Loucy (cell line): ENCODE results near the gene FZD2.
"Not testable (repeated sequence)": the region's sequence is repeated elsewhere in the genome, so short reads cannot be mapped to it uniquely, and the experiment has no call there.

ENCODE experiments used
- H2AFZ ChIP-seq: fragments of 200-600 bp; sonication (generic); 2 replicates; pipeline ENCODE4 v1.6.0; 2016; ENCODE audit warnings: antibody characterized with exemption, mild to moderate bottlenecking, low read length, moderate library complexity
- H3F3A ChIP-seq: fragments of 200-600 bp; 2 replicates; pipeline ENCODE4 v1.6.0; 2016; ENCODE audit warnings: antibody characterized with exemption, low read depth, mild to moderate bottlenecking
- H3K27me3 ChIP-seq: fragments of 200-600 bp; sonication (generic); 2 replicates; pipeline ENCODE4 v1.6.1; 2014; ENCODE audit warnings: low read length, mild to moderate bottlenecking; ENCODE audit not compliant: insufficient read depth, poor library complexity, severe bottlenecking
- H3K36me3 ChIP-seq: fragments of 200-600 bp; sonication (generic); 2 replicates; pipeline ENCODE4 v1.6.1; 2016; ENCODE audit warnings: low read length; ENCODE audit not compliant: insufficient read depth
- H3K4me1 ChIP-seq: fragments of 200-600 bp; sonication (generic); 2 replicates; pipeline ENCODE4 v1.5.1; 2014; ENCODE audit warnings: low read length, mild to moderate bottlenecking; ENCODE audit not compliant: insufficient read depth, poor library complexity, severe bottlenecking
- H3K4me2 ChIP-seq: fragments of 200-600 bp; sonication (generic); 2 replicates; pipeline ENCODE4 v1.6.0; 2014; ENCODE audit warnings: antibody characterized with exemption, low read length, low read depth, mild to moderate bottlenecking; ENCODE audit not compliant: poor library complexity, severe bottlenecking
- H3K4me3 ChIP-seq: fragments of 200-600 bp; sonication (generic); 2 replicates; pipeline ENCODE4 v1.5.1; 2014; ENCODE audit warnings: low read length, mild to moderate bottlenecking, mixed read lengths; ENCODE audit not compliant: poor library complexity, severe bottlenecking
- H3K79me2 ChIP-seq: fragments of 200-600 bp; sonication (generic); 2 replicates; pipeline ENCODE4 v1.6.1; 2014; ENCODE audit warnings: low read length; ENCODE audit not compliant: insufficient read depth
- H3K9ac ChIP-seq: fragments of 200-600 bp; sonication (generic); 2 replicates; pipeline ENCODE4 v1.6.0; 2014; ENCODE audit warnings: mild to moderate bottlenecking, low read depth, low read length, moderate library complexity; ENCODE audit not compliant: poor library complexity, severe bottlenecking
- H3K9me2 ChIP-seq: fragments of 200-600 bp; sonication (generic); replicated peaks from 2 replicates; pipeline ENCODE4 v1.6.1; 2016; ENCODE audit warnings: low read depth, low read length, mixed read lengths
- H3K9me3 ChIP-seq: fragments of 200-600 bp; sonication (generic); 2 replicates; pipeline ENCODE4 v1.6.1; 2014; ENCODE audit warnings: mild to moderate bottlenecking, antibody characterized with exemption, low read length, low read depth; ENCODE audit not compliant: insufficient read depth
- H4K20me1 ChIP-seq: fragments of 200-600 bp; sonication (generic); 2 replicates; pipeline ENCODE4 v1.6.0; 2014; ENCODE audit warnings: antibody characterized with exemption, low read length, mild to moderate bottlenecking; ENCODE audit not compliant: insufficient read depth, poor library complexity, severe bottlenecking
- CTCF ChIP-seq: fragments of 200-600 bp; sonication (generic); conservative IDR thresholded peaks from 2 replicates; pipeline ENCODE4 v1.5.1; 2014; ENCODE audit warnings: mild to moderate bottlenecking, antibody characterized with exemption, low read length
- EZH2phosphoT487 ChIP-seq: fragments of 200-600 bp; IDR thresholded peaks from 2 replicates; pipeline ENCODE4 v1.6.1; 2018; ENCODE audit warnings: antibody characterized with exemption, mild to moderate bottlenecking, moderate library complexity, borderline replicate concordance

The FZD2 gene

GRCh38 chr17:44533533-44534246, 23.6 kb upstream of the FZD2 start:
- TF ChIP-seq CTCF, result peak; percentile 96
- no peak for TF ChIP-seq EZH2phosphoT487
- no peaks in the 10 kb centered on the region for H4K20me1 ChIP-seq
- H3K9me3 ChIP-seq, result no peaks in the 10 kb centered on the region
- H3K4me1 ChIP-seq, result peaks cover 12% of the 10 kb centered on the region
- H3K79me2 ChIP-seq, result no peaks in the 10 kb centered on the region
- no peaks in the 10 kb centered on the region for H3K36me3 ChIP-seq
- H3K4me2 ChIP-seq, result peak overlapping the region; percentile 2
- H2AFZ ChIP-seq, result peak overlapping the region; percentile 89
- H3F3A ChIP-seq, result no peaks in the 10 kb centered on the region
- H3K9me2 ChIP-seq, result no peaks in the 10 kb centered on the region
- H3K27me3 ChIP-seq, result no peaks in the 10 kb centered on the region
- peak overlapping the region; percentile 29 for H3K9ac ChIP-seq
- H3K4me3 ChIP-seq, result no peak overlapping the region

GRCh38 chr17:44536090-44536953, 21.0 kb upstream of the FZD2 start:
- Histone ChIP-seq H3K9ac (peak overlapping the region; percentile 64), H3F3A (no peaks in the 10 kb centered on the region), H3K4me2 (peak overlapping the region; percentile 33), H3K4me3 (no peak overlapping the region), H3K4me1 (peaks cover 26% of the 10 kb centered on the region), H3K36me3 (no peaks in the 10 kb centered on the region), H3K79me2 (no peaks in the 10 kb centered on the region), H3K27me3 (no peaks in the 10 kb centered on the region), H2AFZ (peak overlapping the region; percentile 85), H3K9me2 (no peaks in the 10 kb centered on the region), H3K9me3 (no peaks in the 10 kb centered on the region), H4K20me1 (no peaks in the 10 kb centered on the region)
- no peak for TF ChIP-seq EZH2phosphoT487

GRCh38 chr17:44537922-44538321, 19.4 kb upstream of the FZD2 start:
- H3K9me2 ChIP-seq, H3K4me2 ChIP-seq, H3K36me3 ChIP-seq, H3F3A ChIP-seq, H3K27me3 ChIP-seq, H3K9ac ChIP-seq, H4K20me1 ChIP-seq, H3K79me2 ChIP-seq, H3K4me3 ChIP-seq, H2AFZ ChIP-seq, H3K9me3 ChIP-seq: not testable (repeated sequence)
- peaks cover 41% of the 10 kb centered on the region for H3K4me1 ChIP-seq

GRCh38 chr17:44539673-44540072, 17.6 kb upstream of the FZD2 start:
- peak overlapping the region; percentile 20 for H3K4me2 ChIP-seq
- H3K9ac ChIP-seq, result no peak overlapping the region
- no peak overlapping the region for H3K4me3 ChIP-seq
- peaks cover 54% of the 10 kb centered on the region for H3K4me1 ChIP-seq
- no peaks in the 10 kb centered on the region for H3K9me3 ChIP-seq
- H4K20me1 ChIP-seq, result no peaks in the 10 kb centered on the region
- H3K27me3 ChIP-seq, result no peaks in the 10 kb centered on the region
- H3F3A ChIP-seq, result no peaks in the 10 kb centered on the region
- no peaks in the 10 kb centered on the region for H3K79me2 ChIP-seq
- no peaks in the 10 kb centered on the region for H3K9me2 ChIP-seq
- H2AFZ ChIP-seq, result no peak overlapping the region
- H3K36me3 ChIP-seq, result no peaks in the 10 kb centered on the region
- TF ChIP-seq CTCF, result no peak
- TF ChIP-seq EZH2phosphoT487, result no peak
